IMR-90 (cell line): ENCODE measurements around the gene PPP2R5E. TPM values are rescaled to one million over a fixed set of nuclear protein-coding genes. Genes with fewer than 3 reads are reported as not detected.

Experiments
- ATAC-seq: fragments of 200-7000 bp; cut with Tn5 transposase; 2 replicates; pipeline ENCODE4 v1.9.1; 2020; ENCODE audit warnings: low read depth, mild to moderate bottlenecking, moderate library complexity
- BruUV-seq: library from RNA; stranded (reverse); fragments of 400-500 nt; replicated peaks from 2 replicates; lab custom pipeline; 2021; lab: Mats Ljungman, UMichigan
- CTCF ChIA-PET: fragments of 300-600 bp; formaldehyde crosslinking; extraction: SDS; loops from one replicate; lab custom pipeline; 2021; ENCODE audit warnings: antibody characterized with exemption; lab: Yijun Ruan, JAX
- POLR2A ChIA-PET: fragments of 300-600 bp; sonication (Branson Sonifier 250); formaldehyde crosslinking; loops from one replicate; lab custom pipeline; 2022; ENCODE audit warnings: antibody characterized with exemption; ENCODE audit not compliant: unreplicated experiment; lab: Charles Lee
- DNase-seq: peaks from one replicate; pipeline ENCODE4 v3.0.0; 2013
- H2AFZ ChIP-seq: replicated peaks from 2 replicates; pipeline ENCODE3; 2013; ENCODE audit warnings: low read length, mild to moderate bottlenecking; ENCODE audit not compliant: poor library complexity
- H2AK5ac ChIP-seq: 2 replicates; pipeline ENCODE4 v1.6.1; 2013; ENCODE audit warnings: low read depth, low read length, inconsistent platforms
- H2AK9ac ChIP-seq: replicated peaks from 2 replicates; pipeline ENCODE3; 2013; ENCODE audit warnings: mild to moderate bottlenecking, low read depth, low read length, moderate library complexity; ENCODE audit not compliant: poor library complexity
- H2BK120ac ChIP-seq: 2 replicates; pipeline ENCODE4 v1.6.1; 2013; ENCODE audit warnings: low read depth, low read length, inconsistent platforms
- H2BK15ac ChIP-seq: 3 replicates; pipeline ENCODE4 v1.6.1; 2013; ENCODE audit warnings: low read depth, low read length, inconsistent platforms
- H2BK20ac ChIP-seq: 2 replicates; pipeline ENCODE4 v1.6.1; 2013; ENCODE audit warnings: low read depth, mild to moderate bottlenecking, inconsistent platforms, low read length, moderate library complexity
- H2BK5ac ChIP-seq: 2 replicates; pipeline ENCODE4 v1.6.1; 2013; ENCODE audit warnings: mild to moderate bottlenecking, low read depth, low read length, inconsistent platforms; ENCODE audit not compliant: poor library complexity, severe bottlenecking
- H3K14ac ChIP-seq: replicated peaks from 2 replicates; pipeline ENCODE4 v1.6.1; 2013; ENCODE audit warnings: low read depth, low read length, inconsistent platforms
- H3K18ac ChIP-seq: 2 replicates; pipeline ENCODE4 v1.6.1; 2013; ENCODE audit warnings: low read depth, low read length, control low read depth
- H3K23ac ChIP-seq: 2 replicates; pipeline ENCODE4 v1.6.1; 2013; ENCODE audit warnings: low read depth, low read length, inconsistent platforms
- H3K27ac ChIP-seq: 2 replicates; pipeline ENCODE4 v1.5.1; 2013; ENCODE audit warnings: mild to moderate bottlenecking, control low read depth, low read length; ENCODE audit not compliant: insufficient read depth
- H3K27me3 ChIP-seq: 2 replicates; pipeline ENCODE4 v1.6.1; 2013; ENCODE audit warnings: low read length; ENCODE audit not compliant: control insufficient read depth, insufficient read depth
- H3K36me3 ChIP-seq: 2 replicates; pipeline ENCODE4 v1.6.1; 2013; ENCODE audit warnings: low read length, mixed read lengths; ENCODE audit not compliant: control insufficient read depth, insufficient read depth
- H3K4ac ChIP-seq: 2 replicates; pipeline ENCODE4 v1.6.1; 2013; ENCODE audit warnings: low read depth, low read length, inconsistent platforms
- H3K4me1 ChIP-seq: 2 replicates; pipeline ENCODE4 v1.6.1; 2013; ENCODE audit warnings: low read length, mixed read lengths; ENCODE audit not compliant: control insufficient read depth, insufficient read depth
- H3K4me2 ChIP-seq: 2 replicates; pipeline ENCODE4 v1.6.1; 2013; ENCODE audit warnings: low read depth, mild to moderate bottlenecking, control low read depth, low read length, moderate library complexity
- H3K4me3 ChIP-seq: 2 replicates; pipeline ENCODE4 v1.5.1; 2013; ENCODE audit warnings: low read depth, mild to moderate bottlenecking, control low read depth, low read length, moderate library complexity; ENCODE audit not compliant: insufficient read depth
- H3K56ac ChIP-seq: 2 replicates; pipeline ENCODE4 v1.6.1; 2013; ENCODE audit warnings: low read length, inconsistent platforms; ENCODE audit not compliant: insufficient read depth; ENCODE audit errors: extremely low read depth
- H3K79me1 ChIP-seq, 2 experiments: 2 replicates each; pipeline ENCODE4 v1.6.1; 2013; ENCODE audit warnings: low read length in 2 of 2, inconsistent platforms in 1 of 2, low read depth in 1 of 2
- H3K9ac ChIP-seq: 2 replicates; pipeline ENCODE4 v1.6.1; 2013; ENCODE audit warnings: low read depth, low read length, control low read depth
- H3K9me1 ChIP-seq: 2 replicates; pipeline ENCODE4 v1.6.1; 2013; ENCODE audit warnings: low read length, inconsistent platforms; ENCODE audit not compliant: insufficient read depth
- H3K9me3 ChIP-seq: 2 replicates; pipeline ENCODE4 v1.6.1; 2013; ENCODE audit warnings: low read length; ENCODE audit not compliant: control insufficient read depth, insufficient read depth
- H4K20me1 ChIP-seq: 2 replicates; pipeline ENCODE4 v1.6.1; 2013; ENCODE audit warnings: low read length, inconsistent platforms; ENCODE audit not compliant: insufficient read depth
- H4K5ac ChIP-seq: 2 replicates; pipeline ENCODE4 v1.6.1; 2013; ENCODE audit warnings: mild to moderate bottlenecking, low read depth, low read length, control low read depth
- H4K8ac ChIP-seq, 2 experiments: 2 replicates each; pipeline ENCODE4 v1.6.1; 2013; ENCODE audit warnings: low read depth in 2 of 2, low read length in 2 of 2, control low read depth in 1 of 2, inconsistent platforms in 1 of 2
- H4K91ac ChIP-seq: 2 replicates; pipeline ENCODE4 v1.6.1; 2013; ENCODE audit warnings: low read depth, low read length, inconsistent platforms; ENCODE audit not compliant: insufficient read depth
- CEBPB ChIP-seq: IDR thresholded peaks from 2 replicates; pipeline ENCODE4 v1.6.1; 2012; ENCODE audit warnings: low read depth, low read length, improper control_type of control experiment
- CHD1 ChIP-seq: IDR thresholded peaks from 2 replicates; pipeline ENCODE4 v1.6.1; 2012; ENCODE audit warnings: low read depth, low read length, improper control_type of control experiment
- ELK1 ChIP-seq: fragments of 150-350 bp; IDR thresholded peaks from 2 replicates; pipeline ENCODE4 v1.6.1; 2016; ENCODE audit warnings: low read depth, mild to moderate bottlenecking, low read length, moderate library complexity, borderline replicate concordance
- FOS ChIP-seq: fragments of 150-350 bp; IDR thresholded peaks from 2 replicates; pipeline ENCODE4 v1.6.1; 2016; ENCODE audit warnings: low read depth, low read length
- MAZ ChIP-seq: IDR thresholded peaks from 2 replicates; pipeline ENCODE4 v1.6.1; 2012; ENCODE audit warnings: low read depth, mild to moderate bottlenecking, low read length, improper control_type of control experiment, moderate library complexity, borderline replicate concordance
- MXI1 ChIP-seq: IDR thresholded peaks from 2 replicates; pipeline ENCODE4 v1.6.1; 2012; ENCODE audit warnings: low read depth, mild to moderate bottlenecking, low read length, moderate library complexity, borderline replicate concordance
- NFE2L2 ChIP-seq: fragments of 150-350 bp; IDR thresholded peaks from 2 replicates; pipeline ENCODE4 v1.6.1; 2016; ENCODE audit warnings: low read depth, mild to moderate bottlenecking, low read length
- POLR2A ChIP-seq: IDR thresholded peaks from 2 replicates; pipeline ENCODE4 v1.6.1; 2012; ENCODE audit warnings: mild to moderate bottlenecking, low read depth, low read length
- RAD21 ChIP-seq: IDR thresholded peaks from 2 replicates; pipeline ENCODE4 v1.6.1; 2012; ENCODE audit warnings: low read length, improper control_type of control experiment
- RFX5 ChIP-seq: IDR thresholded peaks from 2 replicates; pipeline ENCODE4 v1.8.0; 2012; ENCODE audit warnings: low read depth, mild to moderate bottlenecking, low read length, moderate library complexity
- SMC3 ChIP-seq: fragments of 150-350 bp; IDR thresholded peaks from 2 replicates; pipeline ENCODE4 v1.6.1; 2016; ENCODE audit warnings: low read depth, mild to moderate bottlenecking, antibody characterized with exemption, low read length, moderate library complexity
- USF2 ChIP-seq: fragments of 150-350 bp; IDR thresholded peaks from 2 replicates; pipeline ENCODE4 v1.6.1; 2017; ENCODE audit warnings: mild to moderate bottlenecking, antibody characterized with exemption, low read length, low read depth
- WGBS, 2 experiments: methylation state at CpG; one replicate each; pipeline versions ENCODE4 v1.1.5 to v1.1.7; 2013; ENCODE audit warnings: missing lambda C conversion rate in 2 of 2; ENCODE audit not compliant: insufficient read length in 1 of 2; ENCODE audit errors: extremely low coverage in 2 of 2; 5-methylcytosine and 5-hydroxymethylcytosine counted together
- dilution Hi-C: fragments of 300-500 bp; cut with HindIII; formaldehyde crosslinking; loops from one replicate; pipeline ENCODE4 v1.14.3; 2018; ENCODE audit warnings: low sequenced_read_pairs; ENCODE audit not compliant: unreplicated experiment
- in situ Hi-C: fragments of 300-500 bp; cut with MboI; formaldehyde crosslinking; loops from 3 replicates; pipeline ENCODE4 v1.14.3; 2019; ENCODE audit warnings: low sequenced_read_pairs, inconsistent platforms, mixed read lengths
- intact Hi-C: fragments of 100-400 bp; cut with micrococcal nuclease; formaldehyde crosslinking; loops from 2 replicates; pipeline ENCODE4 v1.10.0; 2022
- polyA plus RNA-seq, 3 experiments: library from polyadenylated mRNA; depleted of rRNA; stranded (reverse); fragments of >200 nt; gene quantifications; 2 replicates each; pipeline ENCODE4 v1.2.3, GENCODE V29; 2012; ENCODE audit warnings: low replicate concordance in 1 of 3
- total RNA-seq: library from RNA; depleted of rRNA; stranded (reverse); fragments of >200 nt; gene quantifications from 2 replicates; pipeline ENCODE4 v1.2.3, GENCODE V29; 2012
- TF ChIP-seq, protein P1 (sequence below): conservative IDR thresholded peaks from 2 replicates; pipeline ENCODE4 v1.5.1; 2012; ENCODE audit warnings: mild to moderate bottlenecking, low read depth, low read length, improper control_type of control experiment

PPP2R5E gene
- total and polyA plus RNA-seq, 2 of the 4 experiments (the other 2 are of a cell fraction) = 9.7 to 12.2 TPM

DNA sequence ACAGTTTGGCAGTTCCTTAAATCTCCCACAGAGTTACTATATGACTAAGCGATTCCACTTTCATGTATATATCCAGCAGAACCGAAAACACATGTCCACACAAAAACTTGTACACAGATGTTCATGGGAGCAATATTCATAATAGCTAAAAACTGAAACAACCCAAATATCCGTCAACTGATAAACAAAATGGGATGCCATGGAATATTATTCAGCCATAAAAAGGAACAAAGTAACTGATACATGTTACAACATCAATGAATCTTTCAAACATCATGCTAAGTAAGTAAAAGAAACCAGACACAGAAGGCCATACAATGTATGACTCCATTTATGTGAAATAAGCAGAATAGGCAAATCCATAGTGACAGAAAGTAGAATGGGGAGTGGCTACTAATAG, 144.2 kb downstream of the PPP2R5E start:
- Histone ChIP-seq H3K4me1 (0 out of 2 replicates have a peak, but pooled peaks cover 2% of the 10 kb centered on the region), H3K4me3 (no peak overlapping the region), H2BK120ac (no peak overlapping the region), H4K91ac (no peak overlapping the region), H3K9me3 (no peaks in the 10 kb centered on the region), H2BK20ac (no peak overlapping the region), H3K18ac (no peak overlapping the region), H4K8ac (no peak overlapping the region), H3K14ac (no peak overlapping the region), H3K36me3 (peaks cover 2% of the 10 kb centered on the region; the same call in 1 of the 2 replicates), H3K27ac (no peak overlapping the region), H2AFZ (no peak overlapping the region), H2AK9ac (no peak overlapping the region), H2AK5ac (no peak overlapping the region), H3K56ac (no peak overlapping the region), H3K9ac (no peak overlapping the region), H3K9me1 (no peaks in the 10 kb centered on the region), H3K23ac (no peak overlapping the region), H2BK15ac (no peak overlapping the region), H3K79me1 (peaks cover 8 to 29% of the 10 kb centered on the region in 2 experiments; a peak in 3 of 4 replicates), H4K5ac (no peak overlapping the region), H4K20me1 (peaks cover 3% of the 10 kb centered on the region; the same call in 1 of the 2 replicates), H2BK5ac (no peak overlapping the region), H3K4me2 (no peak overlapping the region), H3K4ac (no peak overlapping the region), H3K27me3 (no peaks in the 10 kb centered on the region)
- BruUV-seq = no TSS peak
- CTCF ChIA-PET = no interaction called here
- ATAC-seq (no peak), DNase-seq (no peak)
- TF ChIP-seq POLR2A (no peak), ELK1 (no peak), RAD21 (no peak), NFE2L2 (no peak), SMC3 (no peak), CHD1 (no peak), RFX5 (no peak), MXI1 (no peak), FOS (no peak), CEBPB (no peak), USF2 (no peak), MAZ (no peak)
- TF ChIP-seq, protein P1, sequence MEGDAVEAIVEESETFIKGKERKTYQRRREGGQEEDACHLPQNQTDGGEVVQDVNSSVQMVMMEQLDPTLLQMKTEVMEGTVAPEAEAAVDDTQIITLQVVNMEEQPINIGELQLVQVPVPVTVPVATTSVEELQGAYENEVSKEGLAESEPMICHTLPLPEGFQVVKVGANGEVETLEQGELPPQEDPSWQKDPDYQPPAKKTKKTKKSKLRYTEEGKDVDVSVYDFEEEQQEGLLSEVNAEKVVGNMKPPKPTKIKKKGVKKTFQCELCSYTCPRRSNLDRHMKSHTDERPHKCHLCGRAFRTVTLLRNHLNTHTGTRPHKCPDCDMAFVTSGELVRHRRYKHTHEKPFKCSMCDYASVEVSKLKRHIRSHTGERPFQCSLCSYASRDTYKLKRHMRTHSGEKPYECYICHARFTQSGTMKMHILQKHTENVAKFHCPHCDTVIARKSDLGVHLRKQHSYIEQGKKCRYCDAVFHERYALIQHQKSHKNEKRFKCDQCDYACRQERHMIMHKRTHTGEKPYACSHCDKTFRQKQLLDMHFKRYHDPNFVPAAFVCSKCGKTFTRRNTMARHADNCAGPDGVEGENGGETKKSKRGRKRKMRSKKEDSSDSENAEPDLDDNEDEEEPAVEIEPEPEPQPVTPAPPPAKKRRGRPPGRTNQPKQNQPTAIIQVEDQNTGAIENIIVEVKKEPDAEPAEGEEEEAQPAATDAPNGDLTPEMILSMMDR = no peak
- WGBS, 2 experiments = 60% methylated on average over 1 of the region's 3 CpGs; no CpG with 5 or more reads in 1 of the 2 experiments
- POLR2A ChIA-PET = no interaction called here
- dilution Hi-C loops = no loop called here
- in situ Hi-C loops = loop anchor here (25.0 kb wide), 1 partner anchor 363 kb away; no protein-coding TSS in a partner anchor
- intact Hi-C loops = no loop called here
